HFFc6 (cell line): ENCODE measurements around the gene VWF. TPM values are rescaled to one million over a fixed set of nuclear protein-coding genes. Genes with fewer than 3 reads are reported as not detected.
"Not testable (repeated sequence)": the region's sequence is repeated elsewhere in the genome, so short reads cannot be mapped to it uniquely, and the experiment has no call there.

Source experiments
- DNase-seq: peaks from one replicate; pipeline ENCODE4 v3.0.0-alpha.2; 2018
- H3K27ac Mint-ChIP-seq: 2 replicates; pipeline ENCODE4 v1.8.0; 2020; ENCODE audit warnings: mild to moderate bottlenecking, mixed read lengths
- H3K27me3 Mint-ChIP-seq: 2 replicates; pipeline ENCODE4 v1.8.0; 2021; ENCODE audit warnings: mild to moderate bottlenecking, moderate library complexity, mixed read lengths; ENCODE audit not compliant: insufficient read depth
- H3K36me3 Mint-ChIP-seq: 2 replicates; pipeline ENCODE4 v1.8.0; 2021; ENCODE audit warnings: low read depth, mixed read lengths
- H3K4me1 Mint-ChIP-seq: 2 replicates; pipeline ENCODE4 v1.8.0; 2020; ENCODE audit warnings: low read depth, mixed read lengths
- H3K4me3 Mint-ChIP-seq: 2 replicates; pipeline ENCODE4 v1.8.0; 2020; ENCODE audit warnings: mild to moderate bottlenecking, moderate library complexity, mixed read lengths
- H3K9me3 Mint-ChIP-seq: 2 replicates; pipeline ENCODE4 v1.8.0; 2020; ENCODE audit warnings: mild to moderate bottlenecking, mixed read lengths
- CTCF ChIP-seq: fragments of 200-600 bp; sonication (generic); IDR thresholded peaks from 2 replicates; pipeline ENCODE4 v1.5.0; 2021; ENCODE audit warnings: antibody characterized with exemption, mild to moderate bottlenecking
- total RNA-seq, 6 experiments: library from RNA; stranded (reverse); fragmentation: NEBNext Ultra II Directional; extraction: Animal tissue kit (Norgen Biotek cat#: 25700); gene quantifications; 2 replicates in 1 of 6; 3 replicates in 5 of 6; pipeline ENCODE4 v1.2.3, GENCODE V29; 2021

The VWF gene
- total RNA-seq, 6 experiments from 2014 or later, result 0.02 to 0.25 (median 0.10) TPM

GRCh38 chr12:6166808-6167207, 42.3 kb upstream of the VWF start:
- H3K27ac Mint-ChIP-seq, result peak overlapping the region; percentile 99
- no peaks in the 10 kb centered on the region for H3K36me3 Mint-ChIP-seq
- peak overlapping the region; percentile 79 for H3K4me3 Mint-ChIP-seq
- H3K27me3 Mint-ChIP-seq, result no peaks in the 10 kb centered on the region; the same call in 1 of the 2 replicates
- H3K4me1 Mint-ChIP-seq, result peaks cover 47% of the 10 kb centered on the region
- H3K9me3 Mint-ChIP-seq, result no peaks in the 10 kb centered on the region
- no peak for DNase-seq
- TF ChIP-seq CTCF, result no peak

- Mint-ChIP-seq H3K9me3 (no peaks in the 10 kb centered on the region), H3K36me3 (no peaks in the 10 kb centered on the region), H3K27ac (peak overlapping the region; percentile 67), H3K4me1 (peaks cover 61% of the 10 kb centered on the region), H3K27me3 (peaks cover under 1% of the 10 kb centered on the region; the same call in 1 of the 2 replicates), H3K4me3 (no peak overlapping the region)
- TF ChIP-seq CTCF, result no peak
- DNase-seq, result peak; percentile 66
Measured at GRCh38 chr12:6165395-6165794, 40.9 kb upstream of the VWF start.

- no peak for DNase-seq
- peaks cover 55% of the 10 kb centered on the region for H3K4me1 Mint-ChIP-seq
- no peak for TF ChIP-seq CTCF
- H3K27me3 Mint-ChIP-seq, result peaks cover 3% of the 10 kb centered on the region
- no peaks in the 10 kb centered on the region for H3K36me3 Mint-ChIP-seq
- no peak overlapping the region for H3K27ac Mint-ChIP-seq
- H3K9me3 Mint-ChIP-seq, result no peaks in the 10 kb centered on the region
- no peak overlapping the region for H3K4me3 Mint-ChIP-seq
Measured at GRCh38 chr12:6163416-6164060, 39.1 kb upstream of the VWF start.

GRCh38 chr12:6161124-6161882, 36.8 kb upstream of the VWF start:
- Mint-ChIP-seq H3K27ac (no peak overlapping the region), H3K4me1 (peaks cover 44% of the 10 kb centered on the region), H3K4me3 (no peak overlapping the region), H3K36me3 (no peaks in the 10 kb centered on the region), H3K27me3 (peaks cover 3% of the 10 kb centered on the region), H3K9me3 (no peaks in the 10 kb centered on the region)
- TF ChIP-seq CTCF, result no peak
- DNase-seq, result no peak

- not testable (repeated sequence) for H3K4me3 Mint-ChIP-seq, H3K27me3 Mint-ChIP-seq, H3K36me3 Mint-ChIP-seq, H3K9me3 Mint-ChIP-seq, DNase-seq, H3K27ac Mint-ChIP-seq
- peaks cover 32% of the 10 kb centered on the region for H3K4me1 Mint-ChIP-seq
Measured at GRCh38 chr12:6160049-6160649, 35.7 kb upstream of the VWF start.

GRCh38 chr12:6159166-6160011, 34.9 kb upstream of the VWF start:
- not testable (repeated sequence) for DNase-seq, H3K9me3 Mint-ChIP-seq, H3K36me3 Mint-ChIP-seq, H3K4me3 Mint-ChIP-seq, H3K27me3 Mint-ChIP-seq, H3K27ac Mint-ChIP-seq
- peaks cover 29% of the 10 kb centered on the region for H3K4me1 Mint-ChIP-seq
